ENCODE measurements around the gene TCEA3.

TCEA3 gene

DNA sequence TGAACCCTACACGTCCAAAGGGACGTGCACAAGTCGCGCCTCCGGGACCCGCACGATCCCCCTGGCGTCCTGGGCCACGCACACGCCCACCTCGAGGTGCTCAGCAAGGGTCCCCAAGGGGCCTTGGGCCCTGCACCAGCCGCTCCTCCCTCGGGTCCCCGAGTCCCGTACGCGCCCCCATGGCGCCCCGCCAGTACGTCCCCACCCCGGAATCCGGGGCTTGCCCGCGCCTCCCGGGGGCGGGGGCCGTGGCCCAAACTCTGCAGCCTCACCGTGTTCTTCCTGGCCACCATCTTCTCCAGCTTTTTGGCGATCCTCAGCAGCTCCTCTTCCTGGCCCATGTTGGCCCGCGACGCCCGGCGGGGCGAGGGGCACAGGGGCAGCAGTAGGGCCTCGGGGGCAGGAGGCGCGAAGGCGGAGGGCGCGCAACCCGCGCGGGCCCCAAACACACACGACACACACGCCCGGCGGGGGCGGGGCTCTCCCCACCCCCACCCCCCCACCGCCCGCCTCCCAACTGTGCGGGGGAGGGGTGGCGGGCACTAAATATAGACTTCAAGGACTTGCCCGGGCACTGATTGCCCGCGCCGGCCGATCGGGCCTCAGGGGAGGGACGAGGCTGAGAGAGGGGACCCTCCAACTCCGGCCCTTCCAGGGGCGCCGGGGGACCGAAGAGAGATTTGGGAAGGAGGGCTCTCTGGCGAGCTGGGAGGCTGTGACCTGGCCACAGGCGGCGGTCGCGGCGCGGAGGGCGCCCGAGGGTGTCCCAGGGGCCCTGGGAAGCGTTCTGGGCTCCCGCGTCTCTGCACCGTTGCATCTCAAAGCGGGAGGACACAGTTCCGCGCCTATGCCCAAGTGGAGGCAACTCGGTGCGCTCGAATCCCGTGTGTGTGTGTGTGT is at the start of gene TCEA3:
Gene TCEA3 (minus strand): TSS at position 456 of the 900 bp plus-strand sequence. CDS start 115 bp downstream, at position 341.
- no peak for DNase-seq

DNA sequence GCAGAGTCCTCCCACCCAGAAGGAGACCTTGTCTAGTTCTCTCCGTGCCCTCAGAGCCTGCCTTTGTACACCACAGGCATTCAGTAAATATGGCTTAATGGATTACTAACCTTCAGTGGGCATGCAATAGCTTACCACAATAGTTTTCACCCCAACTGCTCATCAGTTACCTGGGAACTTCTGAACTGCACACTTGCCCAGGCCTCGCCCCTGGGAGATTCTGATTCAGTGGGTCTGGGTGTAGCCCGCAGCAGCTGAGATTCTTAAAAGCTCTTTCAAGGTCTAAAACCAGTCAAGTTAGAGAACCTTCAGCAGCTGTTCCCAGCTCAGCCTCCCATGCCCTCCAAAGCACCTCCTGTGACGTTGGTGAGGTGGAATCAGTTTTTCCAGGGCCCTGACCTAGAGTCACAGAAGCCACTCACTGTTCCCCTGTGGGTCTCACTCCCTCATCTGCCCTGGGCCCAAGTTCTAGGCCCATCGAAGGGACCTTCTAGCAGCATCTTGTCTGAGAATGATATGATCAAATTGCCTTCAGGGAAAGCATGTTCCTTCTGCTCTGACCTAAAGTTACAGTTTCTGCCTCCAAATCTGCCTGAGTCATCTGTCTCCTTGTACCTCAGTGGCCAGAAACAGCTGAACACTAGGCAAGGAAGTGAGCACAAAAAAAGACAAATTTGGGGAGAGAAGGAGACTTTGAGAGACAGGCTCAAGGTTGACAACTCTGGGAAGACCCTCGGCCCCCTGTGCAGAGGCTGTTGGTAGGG is 48.7 kb upstream of the TCEA3 start:
- no peak for DNase-seq

DNA sequence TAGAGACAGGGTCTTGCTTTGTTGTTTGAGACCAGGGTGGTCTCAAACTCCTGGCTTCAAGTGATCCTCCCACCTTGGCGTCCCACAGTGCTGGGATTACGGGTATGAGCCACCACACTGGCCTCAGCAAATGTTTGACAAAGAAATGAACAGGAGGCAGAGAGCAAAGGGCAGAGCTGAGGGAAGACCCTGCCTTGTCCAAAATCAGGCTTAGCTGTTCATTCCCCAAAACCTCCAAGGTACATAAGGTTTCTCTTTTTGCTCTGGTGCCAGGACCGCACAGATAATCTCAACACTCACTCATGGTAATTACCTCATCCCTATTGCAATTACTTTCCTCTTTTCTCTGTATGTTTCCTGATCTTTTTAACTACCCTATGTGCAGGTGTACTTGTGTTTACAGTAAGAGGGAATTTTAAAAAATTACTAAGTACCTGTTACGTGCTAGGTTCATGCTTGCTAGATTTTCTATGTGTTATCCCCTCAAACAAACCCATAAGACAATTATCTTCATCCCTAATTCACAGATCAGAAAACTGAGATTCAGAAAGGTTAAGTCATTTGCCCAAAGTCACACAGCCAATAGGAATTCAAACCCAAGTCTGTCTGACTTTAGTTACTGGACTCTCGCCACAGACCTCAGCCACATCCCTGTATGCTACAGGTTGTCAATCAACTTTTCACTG is 47.9 kb upstream of the TCEA3 start:
- no peak for DNase-seq

DNA sequence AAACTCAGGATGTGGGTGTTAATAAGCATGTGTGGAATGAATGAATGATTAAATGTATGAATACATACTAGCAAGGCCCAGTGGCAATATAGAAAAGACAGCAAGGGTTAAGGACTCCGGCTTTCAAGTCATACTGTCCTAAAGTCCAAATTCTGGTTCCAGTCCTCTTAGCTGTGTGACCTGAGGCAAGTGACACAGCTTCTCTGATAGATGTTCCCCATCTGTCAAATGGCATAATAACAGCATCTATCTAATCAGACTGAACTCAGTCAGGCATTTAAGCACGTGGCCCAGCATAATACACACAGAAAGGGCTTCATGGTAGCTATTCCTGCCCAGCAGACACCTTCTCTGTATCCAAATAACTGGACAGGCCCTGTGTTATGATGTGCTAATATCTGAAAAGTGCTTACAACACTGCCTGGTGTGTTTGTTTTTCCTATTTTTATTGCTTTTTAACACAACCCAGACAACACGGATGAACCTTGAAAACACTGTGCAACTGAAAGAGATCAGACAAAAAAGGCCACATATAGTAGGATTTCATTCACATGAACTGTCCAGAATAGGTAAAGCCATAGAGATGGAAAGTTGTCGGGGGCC is 47.0 kb upstream of the TCEA3 start:
- DNase-seq: no peak

DNA sequence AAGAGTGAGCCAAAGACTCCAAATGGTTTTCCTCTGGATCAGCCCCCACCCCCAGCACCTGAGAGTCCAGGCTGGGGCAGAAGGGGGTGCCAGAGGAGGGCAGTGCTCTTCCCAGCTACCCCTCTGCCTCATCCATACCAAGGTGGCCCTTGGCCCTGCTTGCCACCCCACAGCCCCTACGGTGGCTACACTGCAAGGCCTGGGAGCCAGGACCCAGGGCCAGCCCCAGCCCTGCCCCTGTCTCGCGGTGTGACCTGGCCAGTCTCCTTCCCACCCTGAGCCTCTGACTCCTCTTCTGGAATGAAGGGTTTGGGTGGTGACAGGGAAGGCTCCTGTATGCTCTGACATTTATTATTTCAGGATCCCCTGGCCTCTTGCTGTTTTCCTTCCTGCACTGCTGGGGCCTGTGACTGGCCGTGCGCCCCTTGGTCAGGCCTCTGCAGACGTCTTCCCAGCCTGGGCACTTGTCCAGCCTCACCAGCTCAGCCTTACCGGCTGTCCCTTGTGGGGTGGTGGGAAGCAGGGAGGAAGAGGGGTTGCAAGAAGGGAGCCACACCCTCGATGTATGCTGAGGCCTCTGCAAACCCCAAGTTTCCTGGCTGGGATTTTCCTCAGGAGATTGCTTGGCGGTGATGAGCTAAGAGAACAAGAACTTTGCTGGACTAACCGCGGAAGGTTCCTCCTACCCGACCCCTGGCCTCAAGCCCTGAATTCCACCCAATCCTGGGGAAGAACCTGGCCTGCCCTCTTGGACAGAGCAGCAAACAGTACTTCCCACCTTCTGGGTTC is 45.9 kb upstream of the TCEA3 start:
- DNase-seq: no peak

DNA sequence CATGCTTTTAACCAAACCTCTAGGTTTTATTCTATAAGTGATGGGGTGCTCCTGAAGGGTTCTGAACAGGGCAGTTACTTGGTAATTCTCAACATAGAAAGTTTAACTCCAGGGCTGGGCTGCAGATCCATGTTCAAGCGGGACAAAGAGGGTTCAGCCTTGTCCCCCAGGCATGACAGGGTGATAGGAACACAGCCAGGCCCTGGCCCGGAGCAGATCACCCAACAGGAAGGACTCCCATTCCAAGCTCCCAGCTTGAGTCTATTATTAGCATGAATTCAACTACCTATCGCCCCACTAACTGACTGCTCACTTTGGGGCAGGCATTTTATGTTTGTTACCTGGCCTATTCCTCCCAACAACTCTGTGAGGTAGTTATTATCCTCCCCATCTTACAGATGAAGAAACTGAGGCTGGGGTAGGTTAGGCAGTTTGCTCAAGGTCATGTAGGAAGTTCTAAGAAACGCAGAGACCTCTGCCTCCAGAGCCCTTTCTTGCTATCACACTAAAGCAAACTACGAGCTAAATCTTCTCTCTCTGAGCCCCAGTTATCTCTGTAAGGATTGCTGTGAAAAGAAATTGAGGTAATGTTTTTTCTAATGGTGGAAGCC is 44.9 kb upstream of the TCEA3 start:
- DNase-seq: no peak

DNA sequence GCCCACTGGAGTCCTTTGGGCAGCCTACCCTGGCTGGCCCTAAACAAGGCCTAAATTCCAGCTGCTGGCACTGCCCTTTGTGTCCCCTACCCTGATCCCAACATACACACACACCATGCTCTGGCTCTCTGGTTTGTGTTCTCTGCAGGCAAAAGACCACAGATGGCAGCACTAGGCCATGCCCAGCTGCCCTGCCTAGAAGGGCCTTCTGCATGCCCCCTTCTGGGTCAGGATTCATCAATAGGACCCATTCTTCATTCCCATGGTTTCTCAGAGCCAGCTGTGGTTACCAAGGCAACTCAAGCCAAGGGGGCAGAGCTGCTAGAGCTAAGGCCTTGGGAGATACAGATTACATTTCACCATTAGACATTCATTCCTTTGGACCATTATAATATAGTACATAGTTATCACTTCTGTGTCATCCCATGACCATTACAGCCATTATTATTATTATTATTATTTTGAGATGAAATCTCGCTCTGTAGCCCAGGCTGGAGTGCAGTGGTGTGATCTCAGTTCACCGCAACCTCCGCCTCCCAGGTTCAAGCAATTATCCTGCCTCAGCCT is 42.0 kb upstream of the TCEA3 start:
- no peak for DNase-seq

DNA sequence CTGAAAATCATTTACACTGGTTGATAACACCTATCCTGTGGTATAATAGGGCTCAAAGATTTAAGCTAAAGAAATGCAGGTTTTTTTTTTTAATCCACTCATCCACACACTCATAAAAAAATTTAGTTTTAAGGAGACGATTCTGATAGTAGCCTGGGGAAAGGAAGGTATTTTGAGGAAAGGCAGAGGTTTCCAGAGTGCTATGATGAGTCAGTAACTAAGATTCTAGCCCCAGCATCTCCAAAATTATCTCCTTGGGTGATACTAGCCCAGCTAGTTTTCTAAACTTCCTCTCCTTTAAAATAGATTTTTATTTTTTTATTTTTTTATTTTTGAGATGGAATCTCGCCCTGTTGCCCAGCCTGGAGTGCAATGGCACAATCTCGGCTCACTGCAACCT is 38.7 kb upstream of the TCEA3 start:
- DNase-seq: no peak

DNA sequence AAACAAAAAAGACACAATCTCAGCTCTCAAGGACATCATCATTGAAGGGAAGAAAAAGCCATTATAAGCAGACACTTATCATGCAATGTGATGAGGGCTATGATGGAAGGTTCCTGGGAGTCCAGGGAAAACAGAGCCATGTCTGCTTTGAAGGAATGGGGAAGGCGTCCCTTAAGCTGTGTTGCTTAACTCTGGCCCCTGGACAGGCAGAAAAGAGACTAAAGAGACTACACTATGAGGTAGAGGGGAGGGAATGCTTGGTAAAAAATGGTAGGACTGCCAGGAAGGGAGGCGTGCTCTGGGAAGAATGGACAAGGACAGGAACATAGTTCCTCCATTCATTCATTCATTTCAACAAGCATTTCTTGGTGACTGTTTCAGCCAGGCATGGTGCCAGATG is 38.2 kb upstream of the TCEA3 start:
- DNase-seq: no peak

DNA sequence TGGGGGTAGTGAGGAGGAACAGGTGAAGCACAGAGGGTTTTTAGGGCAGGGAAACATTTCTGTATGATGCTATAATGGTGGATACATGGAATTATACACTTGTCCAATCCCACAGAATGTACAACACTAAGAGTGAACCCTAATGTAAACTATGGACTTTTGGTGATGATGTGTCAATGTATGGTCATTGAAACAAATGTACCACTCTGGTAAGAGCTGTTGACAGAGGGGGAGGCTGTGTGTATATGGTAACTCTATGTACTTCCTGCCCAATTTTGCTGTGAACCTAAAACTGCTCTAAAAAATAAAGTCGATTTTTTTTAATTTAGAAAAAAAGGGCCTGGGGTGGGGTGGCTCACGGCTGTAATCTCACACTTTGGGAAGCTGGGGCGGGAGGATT is 36.5 kb upstream of the TCEA3 start:
- no peak for DNase-seq

DNA sequence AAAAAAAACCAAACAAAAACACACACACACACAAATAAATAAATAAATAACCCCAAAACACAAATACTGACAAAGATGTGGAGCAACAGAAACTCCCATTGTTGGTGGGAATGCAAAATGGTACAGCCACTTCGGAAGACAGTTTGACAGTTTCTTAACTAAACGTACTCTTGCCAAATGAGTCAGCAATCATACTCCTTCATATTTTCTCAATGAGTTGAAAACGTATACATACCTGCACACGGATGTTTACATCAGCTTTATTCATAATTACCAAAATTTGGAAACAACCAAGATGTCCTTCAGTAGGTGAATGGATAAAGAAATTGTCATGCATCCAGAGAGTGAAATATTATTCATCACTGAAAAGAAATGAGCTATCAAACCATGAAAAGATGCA is 36.0 kb upstream of the TCEA3 start:
- no peak for DNase-seq

DNA sequence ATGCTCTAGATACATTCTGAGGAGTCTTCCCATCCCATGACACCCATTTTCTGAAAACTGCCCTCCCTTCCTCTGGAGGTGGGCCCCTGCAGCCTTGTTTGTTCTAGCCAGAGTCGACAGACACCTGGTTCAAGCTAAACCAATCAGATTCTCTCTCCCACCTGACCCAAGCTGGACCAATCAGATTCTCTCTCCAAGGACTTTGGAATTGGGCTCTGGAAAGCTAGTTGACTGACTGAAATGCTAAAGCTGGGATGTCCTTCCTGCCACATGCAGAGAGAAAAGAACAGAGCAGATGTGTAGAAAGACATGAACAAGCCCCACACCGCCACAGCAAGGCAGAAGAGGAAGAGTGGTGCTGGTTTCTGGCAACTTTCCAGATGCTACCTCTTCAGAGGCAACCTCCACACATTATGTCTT is 34.8 kb upstream of the TCEA3 start:
- DNase-seq: no peak

DNA sequence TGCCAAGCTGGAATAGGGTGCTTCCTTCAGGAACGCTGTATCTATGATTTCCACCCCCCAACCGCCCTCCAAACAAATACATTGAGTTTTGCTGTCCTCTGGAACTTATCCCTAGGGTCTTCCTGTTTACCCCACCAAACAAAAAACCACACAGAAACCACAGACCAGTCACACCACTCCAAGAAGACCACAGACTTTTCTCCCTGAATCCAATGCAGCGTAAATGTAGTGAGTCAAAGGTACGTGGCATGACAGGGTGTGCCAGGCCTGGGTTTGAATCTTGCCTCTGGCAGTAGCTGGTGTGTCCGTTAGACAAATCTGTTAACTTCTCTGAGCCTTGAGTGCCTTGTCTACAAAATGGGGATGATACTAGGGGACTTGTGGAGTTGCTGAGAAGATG is 31.7 kb upstream of the TCEA3 start:
- no peak for DNase-seq

DNA sequence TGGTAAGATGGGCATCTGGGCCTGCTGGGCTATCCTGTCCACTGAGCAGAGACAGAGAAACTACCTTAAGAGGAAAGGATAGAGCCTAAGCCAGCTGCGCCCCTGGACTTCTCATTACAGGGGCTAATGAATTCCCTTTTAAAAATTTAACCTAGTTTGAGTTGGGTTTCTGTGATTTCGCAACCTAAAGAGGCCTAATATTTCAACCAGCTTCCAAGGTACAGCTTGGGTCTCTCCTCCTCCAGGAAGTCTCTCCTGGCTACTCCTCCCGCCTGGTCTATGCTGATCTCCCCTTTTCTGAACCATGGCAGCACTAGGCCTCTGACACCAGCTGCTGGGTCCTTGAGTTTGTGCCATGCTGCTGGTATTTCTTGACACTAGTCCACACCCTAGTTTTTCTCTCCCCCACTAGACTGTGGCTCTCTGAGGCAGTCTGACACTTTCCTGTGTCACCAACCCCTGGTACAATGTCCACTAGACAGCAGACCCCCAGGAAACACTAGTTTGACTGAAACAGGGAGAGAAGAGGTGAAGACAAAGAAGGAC is 29.0 kb upstream of the TCEA3 start:
- no peak for DNase-seq

DNA sequence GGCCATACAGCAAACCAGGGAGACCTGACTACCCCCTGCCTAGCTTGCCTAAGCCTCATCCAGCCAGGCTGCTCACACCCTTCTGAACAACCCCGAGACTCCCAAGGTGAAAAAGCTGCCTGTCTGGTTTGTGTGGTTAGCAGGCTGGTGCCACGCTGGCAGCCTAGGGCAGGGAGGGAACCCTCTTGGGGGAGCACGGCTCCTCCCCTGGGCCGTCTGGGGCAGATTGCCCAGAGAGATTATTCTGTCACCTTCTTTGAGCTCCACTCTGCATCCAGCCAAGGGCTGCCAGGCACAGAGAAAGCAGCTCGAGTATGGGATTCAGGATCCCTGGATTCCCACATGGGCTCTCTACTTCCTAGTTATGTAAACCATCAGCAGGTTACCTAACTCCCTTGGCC is 27.5 kb upstream of the TCEA3 start:
- DNase-seq: peak; percentile 68

DNA sequence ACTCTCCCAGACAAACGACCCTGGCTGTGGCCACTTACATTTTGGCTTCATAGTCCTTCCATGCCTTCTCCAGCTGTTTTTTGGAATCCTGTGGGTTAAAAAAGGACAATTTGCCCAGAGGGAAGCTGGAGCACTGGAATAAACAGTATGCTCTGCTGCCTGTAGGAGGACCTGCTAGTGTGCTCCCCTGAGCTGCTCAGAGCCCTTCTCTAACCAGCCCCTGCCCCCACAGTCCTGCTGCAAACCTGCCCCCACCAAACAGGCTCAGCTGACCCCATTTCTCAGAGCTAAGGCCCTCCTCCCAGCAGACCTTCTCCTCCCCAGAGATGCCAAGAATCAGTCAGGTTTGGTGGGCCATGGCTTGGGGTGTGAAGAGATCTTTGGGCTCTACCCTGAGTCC is 26.9 kb upstream of the TCEA3 start:
- no peak for DNase-seq

DNA sequence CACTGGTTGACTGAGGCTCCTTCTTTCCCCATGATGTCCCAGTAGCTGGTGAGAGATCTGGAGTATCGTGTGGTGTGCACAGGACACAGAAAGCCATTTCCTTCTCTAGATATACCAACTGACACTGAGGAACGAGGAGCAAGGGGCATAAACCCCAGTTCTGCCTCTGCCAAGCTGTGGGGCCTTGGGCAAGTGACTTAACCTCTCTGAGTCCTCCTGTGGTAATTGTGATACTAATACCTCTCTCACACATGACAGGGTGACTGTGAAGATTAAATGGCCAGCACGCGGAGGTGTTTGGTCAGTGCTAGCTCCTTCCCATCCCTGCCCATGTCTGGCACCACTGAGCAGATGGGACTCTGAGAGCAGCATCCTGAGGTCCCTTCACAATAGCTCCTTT is 26.3 kb upstream of the TCEA3 start:
- DNase-seq: no peak

DNA sequence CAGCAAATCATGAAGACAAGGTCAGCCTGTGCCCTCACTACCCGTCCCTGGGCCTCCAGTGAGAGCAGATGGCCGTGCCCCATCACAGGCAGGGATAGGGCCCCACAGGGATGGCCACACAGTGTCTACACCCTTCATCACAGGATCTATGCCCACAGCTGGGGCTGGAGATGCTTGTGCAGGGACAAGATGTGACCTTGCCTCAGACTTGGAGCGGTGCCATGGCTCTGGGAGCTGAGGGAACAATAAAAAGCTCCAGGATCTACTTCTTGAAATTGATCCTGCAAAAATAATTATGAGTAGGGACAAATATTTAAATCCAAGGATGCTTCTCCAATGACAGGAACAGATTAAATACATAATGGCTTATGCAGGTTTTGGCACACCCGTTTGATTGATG is 25.4 kb upstream of the TCEA3 start:
- DNase-seq: no peak

DNA sequence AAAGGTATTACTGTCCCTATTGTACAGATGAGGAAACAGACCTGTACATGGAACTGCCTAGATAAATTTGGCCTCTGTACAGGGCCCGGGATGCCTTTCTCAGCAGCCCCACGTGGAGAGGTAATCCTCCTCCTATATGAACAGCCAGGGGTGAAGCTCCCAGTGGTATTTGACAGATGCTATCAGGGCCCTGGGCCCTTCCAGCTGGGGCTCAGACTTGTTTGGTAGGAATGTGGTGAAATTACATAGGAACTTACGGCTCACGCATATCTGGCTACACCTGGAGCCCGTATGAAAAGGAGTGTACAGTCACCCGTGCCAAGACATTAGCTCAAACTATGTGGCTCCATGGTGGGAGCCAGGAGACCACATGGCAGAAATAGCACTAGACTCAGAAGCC is 24.8 kb upstream of the TCEA3 start:
- DNase-seq: no peak

DNA sequence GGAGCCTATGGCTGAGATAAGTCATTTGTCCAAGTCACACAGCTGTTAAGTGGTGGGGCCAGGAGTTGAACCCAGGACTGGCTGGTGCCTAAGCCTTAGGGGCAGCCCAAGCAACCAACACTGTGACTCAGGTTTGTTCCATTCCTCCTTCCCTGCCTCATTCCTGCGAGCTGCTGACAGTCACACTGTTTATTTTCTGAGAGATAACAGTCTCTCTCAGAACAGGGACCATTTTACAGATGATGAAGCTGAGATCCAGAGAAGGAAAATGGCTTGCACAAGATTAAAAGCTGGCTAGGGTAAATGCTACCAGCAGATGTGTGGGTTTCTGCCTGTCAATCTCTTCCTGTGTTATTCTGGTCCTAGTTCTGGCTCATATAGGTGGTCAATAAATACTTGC is 24.3 kb upstream of the TCEA3 start:
- no peak for DNase-seq

DNA sequence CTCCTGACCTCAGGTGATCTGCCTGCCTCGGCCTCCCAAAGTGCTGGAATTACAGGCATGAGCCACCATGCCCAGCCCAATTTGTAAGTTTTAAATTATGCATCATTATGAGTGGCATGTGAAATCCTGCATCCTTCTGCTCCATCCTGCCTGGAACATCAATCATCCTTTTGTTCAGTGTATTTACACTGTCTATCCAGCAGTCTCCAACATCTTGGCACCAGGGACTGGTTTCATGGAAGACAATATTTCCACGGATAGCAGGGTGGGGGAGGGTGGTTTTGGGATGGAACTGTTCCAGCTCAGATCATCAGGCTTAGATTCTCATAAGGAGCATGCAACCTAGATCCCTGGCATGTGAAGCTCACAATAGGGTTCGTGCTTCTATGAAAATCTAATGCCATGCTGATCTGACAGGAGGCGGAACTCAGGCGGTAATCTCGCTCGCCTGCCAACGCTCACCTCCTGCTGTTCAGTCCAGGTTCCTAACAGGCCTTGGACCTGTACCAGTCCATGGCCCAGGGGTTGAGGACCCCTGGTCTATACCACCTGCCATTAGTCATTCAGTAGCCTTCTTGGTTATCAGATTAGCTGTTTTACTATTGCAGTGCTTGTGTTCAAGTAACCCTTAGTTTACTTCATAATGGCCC is 22.2 kb upstream of the TCEA3 start:
- DNase-seq: peak; percentile 23

Data from DMS153 (cell line).